ENCODE data around the gene LIMCH1. TPM values are rescaled to one million over a fixed set of nuclear protein-coding genes. Genes with fewer than 3 reads are reported as not detected.

LIMCH1 gene
- total and polyA plus RNA-seq, 2 of the 8 experiments (the other 6 are each of a cell fraction or from before 2014, with no cell fraction given), result 2.7 to 3.0 TPM

- TF ChIP-seq CHD7 (IDR thresholded peaks at IDR 0.05; ENCODE audit: insufficient replicate concordance, low read length), result no peak
- no peak for TF ChIP-seq TAF1 (IDR thresholded peaks at IDR 0.05; ENCODE audit: low read depth, low read length)
- TF ChIP-seq, protein P1, sequence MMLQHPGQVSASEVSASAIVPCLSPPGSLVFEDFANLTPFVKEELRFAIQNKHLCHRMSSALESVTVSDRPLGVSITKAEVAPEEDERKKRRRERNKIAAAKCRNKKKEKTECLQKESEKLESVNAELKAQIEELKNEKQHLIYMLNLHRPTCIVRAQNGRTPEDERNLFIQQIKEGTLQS (IDR thresholded peaks at IDR 0.05; ENCODE audit: insufficient read depth, low read depth, low read length), result no peak
- TF ChIP-seq POU5F1 (IDR thresholded peaks at IDR 0.05; ENCODE audit: low read depth, low read length), result no peak
- TF ChIP-seq FOSL1 (IDR thresholded peaks at IDR 0.05; ENCODE audit: insufficient read depth, low read depth, low read length), result no peak
- TF ChIP-seq CEBPB (IDR thresholded peaks at IDR 0.05; ENCODE audit: low read depth, low read length), result no peak
- TF ChIP-seq, protein P2, sequence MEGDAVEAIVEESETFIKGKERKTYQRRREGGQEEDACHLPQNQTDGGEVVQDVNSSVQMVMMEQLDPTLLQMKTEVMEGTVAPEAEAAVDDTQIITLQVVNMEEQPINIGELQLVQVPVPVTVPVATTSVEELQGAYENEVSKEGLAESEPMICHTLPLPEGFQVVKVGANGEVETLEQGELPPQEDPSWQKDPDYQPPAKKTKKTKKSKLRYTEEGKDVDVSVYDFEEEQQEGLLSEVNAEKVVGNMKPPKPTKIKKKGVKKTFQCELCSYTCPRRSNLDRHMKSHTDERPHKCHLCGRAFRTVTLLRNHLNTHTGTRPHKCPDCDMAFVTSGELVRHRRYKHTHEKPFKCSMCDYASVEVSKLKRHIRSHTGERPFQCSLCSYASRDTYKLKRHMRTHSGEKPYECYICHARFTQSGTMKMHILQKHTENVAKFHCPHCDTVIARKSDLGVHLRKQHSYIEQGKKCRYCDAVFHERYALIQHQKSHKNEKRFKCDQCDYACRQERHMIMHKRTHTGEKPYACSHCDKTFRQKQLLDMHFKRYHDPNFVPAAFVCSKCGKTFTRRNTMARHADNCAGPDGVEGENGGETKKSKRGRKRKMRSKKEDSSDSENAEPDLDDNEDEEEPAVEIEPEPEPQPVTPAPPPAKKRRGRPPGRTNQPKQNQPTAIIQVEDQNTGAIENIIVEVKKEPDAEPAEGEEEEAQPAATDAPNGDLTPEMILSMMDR (IDR thresholded peaks at IDR 0.05; ENCODE audit: control extremely low read depth in 1 of 3, insufficient read depth in 1 of 3, low read depth in 1 of 3, low read length in 3 of 3), result no peak
These were observed 33.7 kb upstream of the LIMCH1 start (continued) for GRCh38 chr4:41504167-41504818.
